ENCODE measurements around the gene FAM98B. TPM values are rescaled to one million over a fixed set of nuclear protein-coding genes. Genes with fewer than 3 reads are reported as not detected.
A peak's percentile ranks its signal among the peaks of the same experiment; 100 is the strongest.

The FAM98B gene
- total and polyA plus RNA-seq, 9 of the 15 experiments (the other 6 are each of a cell fraction or from before 2014, with no cell fraction given), result 3.1 to 42.0 (median 9.4) TPM

GRCh38 chr15:38453971-38454695, at the start of gene FAM98B (continued):
- TF ChIP-seq HES1 (IDR thresholded peaks at IDR 0.05; ENCODE audit: low read depth) (no peak), ZNF23 (CRISPR knock-in tag; IDR thresholded peaks at IDR 0.05) (no peak), LCOR (CRISPR knock-in tag; IDR thresholded peaks at IDR 0.05) (peak; percentile 91; the same call in 1 of the 2 replicates), NFE2 (IDR thresholded peaks at IDR 0.05; ENCODE audit: low read depth) (no peak; the same call in 1 of the 2 replicates), PML (IDR thresholded peaks at IDR 0.05; ENCODE audit: low read length) (peak; percentile 79), GATA2 (CRISPR knock-in tag; IDR thresholded peaks at IDR 0.05) (no peak), ZNF282 (CRISPR knock-in tag; IDR thresholded peaks at IDR 0.05) (no peak), ZNF174 (CRISPR knock-in tag; IDR thresholded peaks at IDR 0.05) (0 out of 2 replicates have a peak, but pooled peaks have one; percentile 76), KDM1A (IDR thresholded peaks at IDR 0.05) (no peak), CEBPG (CRISPR knock-in tag; IDR thresholded peaks at IDR 0.05) (no peak), CEBPG (tag; conservative IDR thresholded peaks at IDR 0.05 in 1 of 2, IDR thresholded peaks at IDR 0.05 in 1 of 2) (no peak), SNRNP70 (optimal IDR thresholded peaks at IDR 0.05; ENCODE audit: low read depth, low read length) (no peak), DMBX1 (CRISPR knock-in tag; IDR thresholded peaks at IDR 0.05; ENCODE audit: borderline replicate concordance) (peak; percentile 59; the same call in 1 of the 2 replicates), NFIC (IDR thresholded peaks at IDR 0.05) (peak; percentile 65), FOXM1 (IDR thresholded peaks at IDR 0.05; ENCODE audit: low read depth) (0 out of 2 replicates have a peak, but pooled peaks have one; percentile 55), FOXM1 (CRISPR knock-in tag; IDR thresholded peaks at IDR 0.05; ENCODE audit: low read depth) (no peak), RFX5 (IDR thresholded peaks at IDR 0.05; ENCODE audit: low read depth, low read length) (no peak), U2AF1 (optimal IDR thresholded peaks at IDR 0.05; ENCODE audit: low read depth, low read length) (no peak), XRCC5 (IDR thresholded peaks at IDR 0.05; ENCODE audit: low read depth, low read length) (peak; percentile 97), MTA1 (IDR thresholded peaks at IDR 0.05; ENCODE audit: borderline replicate concordance) (no peak), HMGN3 (IDR thresholded peaks at IDR 0.05; ENCODE audit: borderline replicate concordance, extremely low read depth, insufficient read length, low read depth, low read length) (peak; percentile 61), ZNF76 (CRISPR knock-in tag; IDR thresholded peaks at IDR 0.05; ENCODE audit: borderline replicate concordance) (peak; percentile 85; the same call in 1 of the 2 replicates), ZNF561 (CRISPR knock-in tag; conservative IDR thresholded peaks at IDR 0.05) (no peak; the same call in 1 of the 2 replicates), THRB (CRISPR knock-in tag; conservative IDR thresholded peaks at IDR 0.05) (no peak), SETDB1 (IDR thresholded peaks at IDR 0.05; ENCODE audit: low read length) (no peak), SMAD2 (IDR thresholded peaks at IDR 0.05; ENCODE audit: low read depth, low read length) (no peak), BCOR (IDR thresholded peaks at IDR 0.05) (peak; percentile 28; the same call in 1 of the 2 replicates)
- TF ChIP-seq, protein P1, sequence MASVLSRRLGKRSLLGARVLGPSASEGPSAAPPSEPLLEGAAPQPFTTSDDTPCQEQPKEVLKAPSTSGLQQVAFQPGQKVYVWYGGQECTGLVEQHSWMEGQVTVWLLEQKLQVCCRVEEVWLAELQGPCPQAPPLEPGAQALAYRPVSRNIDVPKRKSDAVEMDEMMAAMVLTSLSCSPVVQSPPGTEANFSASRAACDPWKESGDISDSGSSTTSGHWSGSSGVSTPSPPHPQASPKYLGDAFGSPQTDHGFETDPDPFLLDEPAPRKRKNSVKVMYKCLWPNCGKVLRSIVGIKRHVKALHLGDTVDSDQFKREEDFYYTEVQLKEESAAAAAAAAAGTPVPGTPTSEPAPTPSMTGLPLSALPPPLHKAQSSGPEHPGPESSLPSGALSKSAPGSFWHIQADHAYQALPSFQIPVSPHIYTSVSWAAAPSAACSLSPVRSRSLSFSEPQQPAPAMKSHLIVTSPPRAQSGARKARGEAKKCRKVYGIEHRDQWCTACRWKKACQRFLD (CRISPR knock-in tag; IDR thresholded peaks at IDR 0.05), result peak; percentile 87; the same call in 1 of the 2 replicates
